Kidney epithelial cell (primary cell): ENCODE results near the gene PSMD3. TPM values are rescaled to one million over a fixed set of nuclear protein-coding genes. Genes with fewer than 3 reads are reported as not detected.

Experiments used
- DNase-seq: peaks from one replicate; pipeline ENCODE4 v3.0.0-alpha.2; 2010; ENCODE audit warnings: low read depth
- H3K27me3 ChIP-seq: 2 replicates; pipeline ENCODE4 v1.6.0; 2011; ENCODE audit warnings: low read length; ENCODE audit not compliant: control insufficient read depth, insufficient read depth
- H3K36me3 ChIP-seq: 2 replicates; pipeline ENCODE4 v1.5.1; 2011; ENCODE audit warnings: low read length; ENCODE audit not compliant: control insufficient read depth, insufficient read depth
- H3K4me3 ChIP-seq: 2 replicates; pipeline ENCODE4 v1.5.1; 2011; ENCODE audit warnings: low read depth, mild to moderate bottlenecking, control low read depth, low read length
- CTCF ChIP-seq: IDR thresholded peaks from 2 replicates; pipeline ENCODE4 v1.5.1; 2011; ENCODE audit warnings: mild to moderate bottlenecking, moderate library complexity, low read length, control low read depth, inconsistent platforms; ENCODE audit not compliant: insufficient read depth, poor library complexity, severe bottlenecking
- total RNA-seq: library from RNA; depleted of rRNA; stranded (reverse); fragments of >200 nt; gene quantifications from 2 replicates; pipeline ENCODE4 v1.2.3, GENCODE V29; 2015

Gene PSMD3
- total RNA-seq, 1 donor from 2014 or later = 104 TPM

DNA sequence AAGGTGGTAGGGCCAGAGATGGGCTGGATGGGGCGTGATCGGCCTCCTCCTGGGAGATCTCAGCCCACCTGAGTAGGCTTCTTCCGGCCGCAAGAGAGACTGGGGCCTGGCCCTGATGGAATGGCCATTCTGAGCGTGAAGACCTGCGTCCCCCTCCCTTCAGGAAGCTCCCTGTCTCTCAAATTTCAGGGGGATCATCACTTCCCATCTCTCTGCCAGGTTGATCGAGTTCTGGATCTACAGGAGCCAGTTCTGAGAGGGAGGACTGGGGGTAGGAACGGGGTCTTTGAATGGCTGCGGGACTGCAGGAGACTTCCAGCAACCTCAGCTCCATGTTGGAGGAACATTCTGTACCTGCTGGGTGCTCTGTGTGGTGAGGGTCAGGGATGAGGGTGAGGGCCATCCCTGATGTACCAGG is 27.1 kb upstream of the PSMD3 start:
- no peak for DNase-seq
- no peaks in the 10 kb centered on the region for H3K27me3 ChIP-seq
- peak overlapping the region; percentile 32 for H3K4me3 ChIP-seq
- no peaks in the 10 kb centered on the region for H3K36me3 ChIP-seq
- TF ChIP-seq CTCF = no peak

GRCh38 chr17:39954876-39955275 is 25.7 kb upstream of the PSMD3 start:
- TF ChIP-seq CTCF = no peak
- Histone ChIP-seq H3K36me3 (no peaks in the 10 kb centered on the region), H3K27me3 (no peaks in the 10 kb centered on the region), H3K4me3 (no peak overlapping the region)
- no peak for DNase-seq

GRCh38 chr17:39955726-39956225 is 24.8 kb upstream of the PSMD3 start:
- no peak for TF ChIP-seq CTCF
- H3K36me3 ChIP-seq = no peaks in the 10 kb centered on the region
- no peaks in the 10 kb centered on the region for H3K27me3 ChIP-seq
- no peak overlapping the region for H3K4me3 ChIP-seq
- no peak for DNase-seq

GRCh38 chr17:39960524-39961041 is 20.0 kb upstream of the PSMD3 start:
- no peak for TF ChIP-seq CTCF
- no peak for DNase-seq

GRCh38 chr17:39962642-39963220 is 17.9 kb upstream of the PSMD3 start, which contains the start of gene GSDMA:
TSS of gene GSDMA (plus strand) at chr17:39963004. CDS start at chr17:39965688, 2,684 bp downstream.
- Histone ChIP-seq H3K4me3 (no peak within 1 kb of the TSS), H3K27me3 (no peaks in the 10 kb centered on the region), H3K36me3 (no peaks in the 10 kb centered on the region)
- no peak for TF ChIP-seq CTCF
- no peak for DNase-seq

More at GRCh38 chr17:39960524-39961041, 20.0 kb upstream of the PSMD3 start:
- Histone ChIP-seq H3K27me3 (no peaks in the 10 kb centered on the region), H3K4me3 (no peak overlapping the region), H3K36me3 (no peaks in the 10 kb centered on the region)

- Histone ChIP-seq H3K4me3 (no peak overlapping the region), H3K36me3 (no peaks in the 10 kb centered on the region), H3K27me3 (no peaks in the 10 kb centered on the region)
- no peak for TF ChIP-seq CTCF
- DNase-seq = no peak
Measured at GRCh38 chr17:39963829-39964228, 16.8 kb upstream of the PSMD3 start.
